GM06990 (cell line): ENCODE results near the gene MCM7.

Source experiments
- DNase-seq: peaks from one replicate; pipeline ENCODE4 v3.0.0-alpha.2; 2011; ENCODE audit not compliant: insufficient read length; ENCODE audit errors: extremely low read depth
- H3K27me3 ChIP-seq: replicated peaks from 2 replicates; pipeline ENCODE4 v1.6.0; 2011; ENCODE audit warnings: low read length; ENCODE audit not compliant: control insufficient read depth, insufficient read depth
- H3K36me3 ChIP-seq: 2 replicates; pipeline ENCODE4 v1.5.1; 2011; ENCODE audit warnings: low read length; ENCODE audit not compliant: control insufficient read depth, insufficient read depth
- H3K4me3 ChIP-seq: replicated peaks from 2 replicates; pipeline ENCODE4 v1.5.1; 2011; ENCODE audit warnings: low read depth, mild to moderate bottlenecking, control low read depth, low read length
- TF ChIP-seq, protein P1 (sequence below): IDR thresholded peaks from 2 replicates; pipeline ENCODE4 v1.5.1; 2011; ENCODE audit warnings: low read length, control low read depth, mild to moderate bottlenecking, inconsistent platforms; ENCODE audit not compliant: insufficient read depth, poor library complexity, severe bottlenecking

MCM7 gene

DNA sequence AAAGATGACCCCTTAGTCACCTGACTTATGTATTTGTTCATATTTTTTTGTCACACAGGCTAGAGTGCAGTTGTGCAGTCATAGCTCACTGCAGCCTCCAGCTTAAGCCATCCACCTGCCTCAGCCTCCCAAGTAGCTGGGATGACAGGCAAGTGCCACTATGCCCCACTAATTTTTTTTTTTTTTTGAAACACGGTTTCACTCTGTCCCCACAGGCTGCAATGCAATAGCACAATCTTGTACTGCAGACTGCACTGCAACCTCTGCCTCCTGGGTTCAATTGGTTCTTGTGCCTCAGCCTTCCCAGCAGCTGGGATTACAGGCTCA is 27.4 kb upstream of the MCM7 start:
- no peak overlapping the region for H3K4me3 ChIP-seq
- TF ChIP-seq, protein P1, sequence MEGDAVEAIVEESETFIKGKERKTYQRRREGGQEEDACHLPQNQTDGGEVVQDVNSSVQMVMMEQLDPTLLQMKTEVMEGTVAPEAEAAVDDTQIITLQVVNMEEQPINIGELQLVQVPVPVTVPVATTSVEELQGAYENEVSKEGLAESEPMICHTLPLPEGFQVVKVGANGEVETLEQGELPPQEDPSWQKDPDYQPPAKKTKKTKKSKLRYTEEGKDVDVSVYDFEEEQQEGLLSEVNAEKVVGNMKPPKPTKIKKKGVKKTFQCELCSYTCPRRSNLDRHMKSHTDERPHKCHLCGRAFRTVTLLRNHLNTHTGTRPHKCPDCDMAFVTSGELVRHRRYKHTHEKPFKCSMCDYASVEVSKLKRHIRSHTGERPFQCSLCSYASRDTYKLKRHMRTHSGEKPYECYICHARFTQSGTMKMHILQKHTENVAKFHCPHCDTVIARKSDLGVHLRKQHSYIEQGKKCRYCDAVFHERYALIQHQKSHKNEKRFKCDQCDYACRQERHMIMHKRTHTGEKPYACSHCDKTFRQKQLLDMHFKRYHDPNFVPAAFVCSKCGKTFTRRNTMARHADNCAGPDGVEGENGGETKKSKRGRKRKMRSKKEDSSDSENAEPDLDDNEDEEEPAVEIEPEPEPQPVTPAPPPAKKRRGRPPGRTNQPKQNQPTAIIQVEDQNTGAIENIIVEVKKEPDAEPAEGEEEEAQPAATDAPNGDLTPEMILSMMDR, result no peak
- DNase-seq, result no peak
- no peaks in the 10 kb centered on the region for H3K27me3 ChIP-seq
- no peaks in the 10 kb centered on the region for H3K36me3 ChIP-seq

DNA sequence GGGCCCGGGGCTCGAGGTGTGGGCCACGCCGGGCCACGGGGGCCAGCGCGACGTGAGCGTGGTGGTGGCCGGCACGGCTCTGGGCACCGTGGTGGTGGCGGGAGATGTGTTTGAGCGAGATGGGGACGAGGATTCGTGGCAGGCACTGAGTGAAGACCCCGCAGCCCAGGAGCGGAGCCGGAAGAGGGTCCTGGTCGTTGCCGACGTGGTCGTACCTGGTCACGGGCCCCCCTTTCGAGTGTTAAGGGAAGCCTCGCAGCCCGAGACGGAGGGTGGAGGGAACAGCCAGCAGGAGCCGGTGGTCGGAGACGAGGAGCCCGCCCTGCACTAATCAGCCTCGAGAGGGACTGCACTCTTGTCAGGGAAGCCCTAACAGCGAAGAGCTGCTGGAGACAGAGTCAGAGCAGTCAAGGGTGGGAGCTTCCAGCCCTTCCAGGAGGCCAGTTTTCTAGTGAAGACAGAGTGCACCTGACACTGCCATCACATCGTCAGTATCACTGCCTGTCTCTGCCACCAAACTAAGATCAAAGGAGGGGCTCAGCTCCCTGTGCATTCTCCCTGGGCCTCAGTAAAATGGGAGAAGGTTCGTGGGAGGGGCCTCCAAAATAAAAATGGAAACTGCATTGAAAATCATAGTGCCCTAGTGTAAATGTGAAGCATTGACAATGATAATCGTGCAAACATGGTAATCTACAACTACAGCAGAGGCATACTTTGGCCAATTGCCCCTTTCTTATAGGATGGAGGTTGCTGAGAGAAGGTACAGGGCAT is 26.9 kb upstream of the MCM7 start:
- TF ChIP-seq, protein P1, result no peak
- H3K27me3 ChIP-seq, result no peaks in the 10 kb centered on the region
- DNase-seq, result peak; percentile 46
- H3K36me3 ChIP-seq, result no peaks in the 10 kb centered on the region
- H3K4me3 ChIP-seq, result peak overlapping the region; percentile 87

DNA sequence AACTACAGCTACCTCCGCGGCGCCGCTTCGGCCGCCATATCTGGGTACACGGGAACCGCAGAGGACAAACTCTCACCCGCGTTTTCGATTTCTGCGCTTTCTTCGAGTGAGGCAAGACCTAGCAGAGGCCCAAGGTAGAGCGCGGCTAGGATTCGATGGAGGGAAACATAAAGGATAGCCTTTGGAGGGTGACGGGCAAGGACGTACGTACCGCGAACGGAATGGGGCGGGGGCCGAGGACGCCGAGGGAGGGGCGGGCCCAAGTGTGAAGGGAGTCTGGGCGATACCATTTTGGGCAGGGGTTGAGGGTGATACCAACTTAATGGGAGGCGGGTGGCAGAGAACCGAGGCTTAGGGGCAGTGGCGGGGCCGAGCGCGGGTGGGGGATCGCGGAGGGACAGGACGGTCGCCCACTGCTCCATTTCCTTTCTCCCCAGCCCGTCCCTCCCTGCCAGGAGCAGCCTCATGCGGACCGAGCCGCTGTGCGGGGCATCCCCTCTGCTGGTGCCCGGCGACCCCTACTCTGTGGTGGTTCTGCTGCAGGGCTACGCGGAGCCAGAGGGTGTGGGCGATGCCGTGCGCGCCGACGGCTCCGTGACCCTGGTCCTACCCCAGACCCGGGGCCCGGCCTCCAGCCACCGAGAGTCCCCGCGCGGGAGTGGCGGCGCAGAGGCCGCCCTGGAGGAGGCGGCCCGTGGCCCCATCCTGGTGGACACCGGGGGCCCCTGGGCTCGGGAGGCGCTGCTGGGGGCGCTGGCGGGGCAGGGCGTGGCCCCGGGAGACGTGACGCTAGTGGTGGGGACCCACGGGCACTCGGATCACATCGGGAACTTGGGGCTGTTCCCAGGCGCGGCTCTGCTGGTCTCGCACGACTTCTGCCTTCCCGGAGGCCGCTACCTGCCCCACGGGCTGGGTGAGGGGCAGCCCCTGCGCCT is 26.0 kb upstream of the MCM7 start, which contains the start of gene MBLAC1:
TSS of gene MBLAC1 (plus strand) at position 37 of the 935 bp plus-strand sequence. CDS start at position 466, 429 bp downstream.
- Histone ChIP-seq H3K27me3 (no peaks in the 10 kb centered on the region), H3K4me3 (peak within 1 kb of the TSS; percentile 87), H3K36me3 (no peaks in the 10 kb centered on the region; the same call in 1 of the 2 replicates)
- peak; percentile 90 for DNase-seq
- TF ChIP-seq, protein P1, result no peak

DNA sequence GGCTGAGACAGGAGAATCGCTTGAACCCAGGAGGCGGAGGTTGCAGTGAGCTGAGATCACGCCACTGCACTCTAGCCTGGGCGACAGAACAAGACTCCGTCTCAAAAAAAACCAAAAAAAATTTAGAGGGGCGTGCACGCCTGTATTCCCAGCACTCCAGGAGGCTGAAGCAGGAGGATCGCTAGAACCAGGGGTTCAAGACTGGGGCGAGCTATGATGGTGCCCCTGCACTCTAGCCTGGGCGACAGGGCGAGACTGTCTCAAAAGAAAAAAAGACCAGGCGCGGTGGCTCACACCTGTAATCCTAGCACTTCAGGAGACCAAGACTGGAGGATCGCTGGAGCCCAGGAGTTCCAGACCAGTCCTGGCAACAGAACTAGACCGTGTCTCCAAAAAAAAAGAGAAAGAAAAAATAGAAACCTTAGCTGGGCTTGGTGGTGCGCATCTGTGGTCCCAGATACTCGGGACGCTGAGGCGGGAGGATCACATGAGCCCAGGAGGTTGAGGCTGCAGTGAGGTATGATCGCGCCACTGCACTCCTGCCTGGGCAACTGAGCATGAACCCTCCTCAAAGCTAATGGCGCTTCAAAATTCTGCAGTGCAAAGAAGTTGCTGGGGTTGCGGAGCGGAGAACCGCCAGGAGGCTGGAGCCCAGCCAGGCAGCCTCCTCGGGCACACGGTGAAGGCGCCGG is 25.2 kb upstream of the MCM7 start:
- TF ChIP-seq, protein P1, result peak; percentile 2
- no peaks in the 10 kb centered on the region; the same call in 1 of the 2 replicates for H3K36me3 ChIP-seq
- no peaks in the 10 kb centered on the region for H3K27me3 ChIP-seq
- H3K4me3 ChIP-seq, result peak overlapping the region; percentile 87
- no peak for DNase-seq

DNA sequence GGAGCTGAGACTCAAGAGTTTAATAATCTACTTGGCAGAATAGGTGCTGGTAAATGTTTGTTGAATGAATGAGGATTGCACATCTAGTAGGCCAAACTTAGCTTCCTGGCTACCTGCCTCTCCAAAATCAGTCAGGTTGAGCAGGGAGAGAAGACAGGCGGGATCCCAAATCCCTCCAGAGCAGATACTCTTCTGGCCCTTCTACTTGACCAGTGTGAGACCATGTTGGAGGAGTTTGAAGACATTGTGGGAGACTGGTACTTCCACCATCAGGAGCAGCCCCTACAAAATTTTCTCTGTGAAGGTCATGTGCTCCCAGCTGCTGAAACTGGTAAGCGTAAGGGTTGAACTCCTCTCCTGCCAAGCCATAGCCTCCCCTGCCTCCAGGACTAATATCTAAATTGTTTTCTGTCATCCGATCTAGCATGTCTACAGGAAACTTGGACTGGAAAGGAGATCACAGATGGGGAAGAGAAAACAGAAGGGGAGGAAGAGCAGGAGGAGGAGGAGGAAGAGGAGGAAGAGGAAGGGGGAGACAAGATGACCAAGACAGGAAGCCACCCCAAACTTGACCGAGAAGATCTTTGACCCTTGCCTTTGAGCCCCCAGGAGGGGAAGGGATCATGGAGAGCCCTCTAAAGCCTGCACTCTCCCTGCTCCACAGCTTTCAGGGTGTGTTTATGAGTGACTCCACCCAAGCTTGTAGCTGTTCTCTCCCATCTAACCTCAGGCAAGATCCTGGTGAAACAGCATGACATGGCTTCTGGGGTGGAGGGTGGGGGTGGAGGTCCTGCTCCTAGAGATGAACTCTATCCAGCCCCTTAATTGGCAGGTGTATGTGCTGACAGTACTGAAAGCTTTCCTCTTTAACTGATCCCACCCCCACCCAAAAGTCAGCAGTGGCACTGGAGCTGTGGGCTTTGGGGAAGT is 23.4 kb upstream of the MCM7 start:
- Histone ChIP-seq H3K36me3 (no peaks in the 10 kb centered on the region; the same call in 1 of the 2 replicates), H3K27me3 (no peaks in the 10 kb centered on the region), H3K4me3 (no peak overlapping the region)
- DNase-seq, result no peak
- TF ChIP-seq, protein P1, result no peak
